ENCODE measurements around the gene PRKN. TPM values are rescaled to one million over a fixed set of nuclear protein-coding genes. Genes with fewer than 3 reads are reported as not detected.

Gene PRKN
- total RNA-seq, 1 donor from 2014 or later, result 7.0 TPM

DNA sequence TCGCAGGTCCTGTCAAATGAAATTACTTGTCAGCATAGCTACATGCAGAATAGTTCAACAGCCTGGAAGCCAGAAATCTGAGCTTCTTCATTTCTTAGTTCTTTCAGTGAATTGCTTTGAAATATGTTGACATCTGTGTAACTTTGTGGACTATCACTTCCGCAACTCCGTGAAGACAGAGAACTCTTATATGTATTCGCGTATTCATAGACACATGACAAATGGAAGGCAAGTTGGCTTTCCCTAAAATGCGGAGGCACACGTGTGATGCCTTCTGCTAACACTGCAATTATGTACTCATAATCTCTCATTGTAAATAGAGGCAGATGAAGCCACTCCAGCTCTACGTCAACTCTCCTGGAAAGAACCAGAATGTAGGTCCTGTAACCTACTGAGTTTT lies 701.5 kb downstream of the PRKN start:
- H3K4me1 Mint-ChIP-seq (ENCODE audit: low read depth, unreplicated experiment), result no peaks in the 10 kb centered on the region
- no peaks in the 10 kb centered on the region for H3K27me3 Mint-ChIP-seq (ENCODE audit: unreplicated experiment)
- TF ChIP-seq, protein P1, sequence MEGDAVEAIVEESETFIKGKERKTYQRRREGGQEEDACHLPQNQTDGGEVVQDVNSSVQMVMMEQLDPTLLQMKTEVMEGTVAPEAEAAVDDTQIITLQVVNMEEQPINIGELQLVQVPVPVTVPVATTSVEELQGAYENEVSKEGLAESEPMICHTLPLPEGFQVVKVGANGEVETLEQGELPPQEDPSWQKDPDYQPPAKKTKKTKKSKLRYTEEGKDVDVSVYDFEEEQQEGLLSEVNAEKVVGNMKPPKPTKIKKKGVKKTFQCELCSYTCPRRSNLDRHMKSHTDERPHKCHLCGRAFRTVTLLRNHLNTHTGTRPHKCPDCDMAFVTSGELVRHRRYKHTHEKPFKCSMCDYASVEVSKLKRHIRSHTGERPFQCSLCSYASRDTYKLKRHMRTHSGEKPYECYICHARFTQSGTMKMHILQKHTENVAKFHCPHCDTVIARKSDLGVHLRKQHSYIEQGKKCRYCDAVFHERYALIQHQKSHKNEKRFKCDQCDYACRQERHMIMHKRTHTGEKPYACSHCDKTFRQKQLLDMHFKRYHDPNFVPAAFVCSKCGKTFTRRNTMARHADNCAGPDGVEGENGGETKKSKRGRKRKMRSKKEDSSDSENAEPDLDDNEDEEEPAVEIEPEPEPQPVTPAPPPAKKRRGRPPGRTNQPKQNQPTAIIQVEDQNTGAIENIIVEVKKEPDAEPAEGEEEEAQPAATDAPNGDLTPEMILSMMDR (IDR thresholded peaks at IDR 0.05; ENCODE audit: partially characterized antibody, unreplicated experiment), result no peak
- H3K27ac Mint-ChIP-seq (ENCODE audit: unreplicated experiment), result no peak overlapping the region
- no peaks in the 10 kb centered on the region for H3K9me3 Mint-ChIP-seq (ENCODE audit: unreplicated experiment)
- peaks cover 5% of the 10 kb centered on the region for H3K36me3 Mint-ChIP-seq (ENCODE audit: unreplicated experiment)
- no peak for DNase-seq
- H3K4me3 Mint-ChIP-seq (ENCODE audit: unreplicated experiment), result no peak overlapping the region

DNA sequence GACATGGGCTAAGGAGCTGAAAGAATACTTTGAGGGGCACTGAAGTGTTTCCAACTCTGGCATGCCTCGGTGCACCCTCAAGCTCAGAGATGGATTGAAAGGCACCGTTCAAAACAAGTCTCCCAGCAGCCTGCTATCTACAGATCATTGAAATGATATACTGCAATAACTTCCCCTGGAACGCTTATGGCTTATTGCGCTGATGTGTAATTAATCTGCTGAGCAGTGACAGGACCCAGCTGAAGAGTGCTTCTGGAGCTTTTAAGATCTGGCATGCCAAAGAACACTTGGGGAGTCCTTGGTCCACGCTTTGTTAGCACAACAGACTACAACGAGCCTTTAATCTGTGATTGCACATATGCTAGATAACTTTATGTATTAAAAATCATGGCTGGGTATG lies 708.2 kb downstream of the PRKN start:
- H3K4me1 Mint-ChIP-seq (ENCODE audit: low read depth, unreplicated experiment), result no peaks in the 10 kb centered on the region
- DNase-seq, result no peak
- no peak overlapping the region for H3K4me3 Mint-ChIP-seq (ENCODE audit: unreplicated experiment)
- no peaks in the 10 kb centered on the region for H3K27me3 Mint-ChIP-seq (ENCODE audit: unreplicated experiment)
- H3K36me3 Mint-ChIP-seq (ENCODE audit: unreplicated experiment), result peaks cover 5% of the 10 kb centered on the region
- peaks cover 4% of the 10 kb centered on the region for H3K9me3 Mint-ChIP-seq (ENCODE audit: unreplicated experiment)
- TF ChIP-seq, protein P1 (IDR thresholded peaks at IDR 0.05; ENCODE audit: partially characterized antibody, unreplicated experiment), result no peak
- H3K27ac Mint-ChIP-seq (ENCODE audit: unreplicated experiment), result no peak overlapping the region

DNA sequence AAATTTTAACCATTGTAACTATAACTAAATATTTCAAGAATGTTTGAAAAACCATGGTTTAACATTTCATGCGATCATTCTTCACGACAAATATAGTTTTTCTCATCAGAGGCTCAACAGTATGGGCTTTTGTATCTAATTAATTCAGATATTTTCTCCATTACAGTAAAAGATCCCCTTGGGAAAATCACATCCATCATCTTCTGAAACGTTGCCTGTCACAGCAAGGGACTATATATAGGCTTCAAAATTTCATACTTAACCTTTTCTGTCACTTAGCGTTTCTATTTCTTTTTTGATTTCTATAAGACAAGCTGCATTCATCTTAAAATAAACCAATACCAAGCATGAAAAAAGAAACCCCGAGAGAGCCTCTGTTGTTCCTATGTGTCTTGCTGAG lies 710.0 kb downstream of the PRKN start:
- H3K4me3 Mint-ChIP-seq (ENCODE audit: unreplicated experiment), result no peak overlapping the region
- no peaks in the 10 kb centered on the region for H3K36me3 Mint-ChIP-seq (ENCODE audit: unreplicated experiment)
- H3K27ac Mint-ChIP-seq (ENCODE audit: unreplicated experiment), result no peak overlapping the region
- H3K27me3 Mint-ChIP-seq (ENCODE audit: unreplicated experiment), result no peaks in the 10 kb centered on the region
- no peaks in the 10 kb centered on the region for H3K4me1 Mint-ChIP-seq (ENCODE audit: low read depth, unreplicated experiment)
- DNase-seq, result no peak
- TF ChIP-seq, protein P1 (IDR thresholded peaks at IDR 0.05; ENCODE audit: partially characterized antibody, unreplicated experiment), result no peak
- H3K9me3 Mint-ChIP-seq (ENCODE audit: unreplicated experiment), result peaks cover 4% of the 10 kb centered on the region

DNA sequence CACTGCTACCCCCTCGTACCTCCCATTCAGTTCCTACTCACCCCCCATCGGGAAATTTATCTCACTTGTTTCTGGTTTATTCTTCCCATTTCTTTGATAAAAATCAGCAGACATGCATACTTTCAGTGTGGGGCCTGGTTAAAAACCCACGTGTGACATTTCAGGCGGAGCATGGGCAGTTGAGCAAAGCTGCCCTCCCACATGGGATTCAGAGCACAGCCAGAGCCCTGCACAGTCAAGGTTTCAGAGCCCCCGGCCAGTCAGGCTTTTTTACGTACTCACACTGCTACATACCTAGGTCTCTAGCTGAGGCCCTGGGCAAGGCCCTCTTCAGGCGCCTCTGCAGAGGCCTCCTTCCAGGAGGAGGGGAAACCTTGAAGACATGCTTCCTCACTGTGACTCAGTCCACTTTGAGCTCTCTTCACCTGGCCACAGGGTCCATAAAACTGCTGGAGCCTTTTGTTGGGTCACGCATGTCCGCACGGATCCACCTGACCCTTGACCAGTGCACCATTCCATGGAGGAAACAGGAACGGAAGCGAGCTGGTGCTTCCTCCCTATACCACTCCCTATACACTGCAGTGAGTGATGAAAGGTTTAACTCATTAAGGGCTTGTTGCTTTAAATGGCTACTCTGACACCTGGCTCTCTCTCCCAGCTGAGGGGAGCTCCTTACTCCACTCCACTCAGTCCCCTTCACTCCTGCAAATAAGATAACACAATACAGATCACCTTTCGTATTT lies 713.3 kb downstream of the PRKN start:
- DNase-seq, result no peak
- TF ChIP-seq, protein P1 (IDR thresholded peaks at IDR 0.05; ENCODE audit: partially characterized antibody, unreplicated experiment), result no peak
- Mint-ChIP-seq H3K9me3 (ENCODE audit: unreplicated experiment) (peaks cover 4% of the 10 kb centered on the region), H3K36me3 (ENCODE audit: unreplicated experiment) (no peaks in the 10 kb centered on the region), H3K27ac (ENCODE audit: unreplicated experiment) (no peak overlapping the region), H3K27me3 (ENCODE audit: unreplicated experiment) (no peaks in the 10 kb centered on the region), H3K4me1 (ENCODE audit: low read depth, unreplicated experiment) (no peaks in the 10 kb centered on the region), H3K4me3 (ENCODE audit: unreplicated experiment) (no peak overlapping the region)

DNA sequence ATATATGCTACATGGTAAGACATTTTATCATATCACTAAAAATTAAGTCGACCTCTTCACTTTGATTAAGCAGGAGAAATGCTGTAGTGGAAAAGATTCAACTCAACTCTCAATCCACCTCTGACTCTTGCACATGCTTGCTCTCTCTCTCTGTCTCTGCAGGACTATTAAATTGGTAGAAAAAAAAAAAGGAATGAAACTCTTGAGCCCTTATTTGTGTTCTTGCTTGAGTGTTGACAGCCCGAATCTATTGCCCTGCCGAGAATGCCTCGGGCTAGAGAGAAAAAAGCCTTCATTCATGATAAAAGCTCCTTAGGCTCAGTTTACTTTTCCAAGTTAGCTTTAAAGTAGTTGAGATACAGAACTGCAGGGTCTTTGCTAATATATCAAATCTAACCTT lies 722.2 kb downstream of the PRKN start:
- H3K27me3 Mint-ChIP-seq (ENCODE audit: unreplicated experiment), result no peaks in the 10 kb centered on the region
- peaks cover 1% of the 10 kb centered on the region for H3K4me1 Mint-ChIP-seq (ENCODE audit: low read depth, unreplicated experiment)
- H3K9me3 Mint-ChIP-seq (ENCODE audit: unreplicated experiment), result no peaks in the 10 kb centered on the region
- TF ChIP-seq, protein P1 (IDR thresholded peaks at IDR 0.05; ENCODE audit: partially characterized antibody, unreplicated experiment), result no peak
- no peak overlapping the region for H3K4me3 Mint-ChIP-seq (ENCODE audit: unreplicated experiment)
- no peak for DNase-seq
- no peaks in the 10 kb centered on the region for H3K36me3 Mint-ChIP-seq (ENCODE audit: unreplicated experiment)
- H3K27ac Mint-ChIP-seq (ENCODE audit: unreplicated experiment), result no peak overlapping the region
